Keratinocyte (primary cell): Measurements from ENCODE around the gene TCEANC2. TPM values are rescaled to one million over a fixed set of nuclear protein-coding genes. Genes with fewer than 3 reads are reported as not detected.

Source experiments
- DNase-seq: peaks from one replicate; pipeline ENCODE4 v3.0.0-alpha.2; 2011; ENCODE audit warnings: low read depth, missing footprints, low spot score
- FAIRE-seq: peaks from 2 replicates; lab custom pipeline; 2011; peaks lifted over from hg19 to GRCh38; lab: Jason Lieb, UNC
- H2AFZ ChIP-seq: 2 replicates; pipeline ENCODE4 v1.6.0; 2012; ENCODE audit warnings: low read length, control low read depth, inconsistent platforms; ENCODE audit not compliant: control insufficient read depth
- H3K27ac ChIP-seq: 2 replicates; pipeline ENCODE4 v1.5.1; 2011; ENCODE audit warnings: low read length; ENCODE audit not compliant: control insufficient read depth, insufficient read depth
- H3K27me3 ChIP-seq: 3 replicates; pipeline ENCODE4 v1.6.0; 2011; ENCODE audit warnings: low read length; ENCODE audit not compliant: control insufficient read depth, insufficient read depth; ENCODE audit errors: extremely low read depth
- H3K36me3 ChIP-seq, 2 experiments: 2 replicates in 1 of 2; 3 replicates in 1 of 2; pipeline ENCODE4 v1.5.1; 2011; ENCODE audit warnings: low read length in 2 of 2, mild to moderate bottlenecking in 1 of 2; ENCODE audit not compliant: control insufficient read depth in 2 of 2, insufficient read depth in 2 of 2; ENCODE audit errors: extremely low read depth in 1 of 2
- H3K4me1 ChIP-seq: 3 replicates; pipeline ENCODE4 v1.5.1; 2011; ENCODE audit warnings: low read length; ENCODE audit not compliant: control insufficient read depth, insufficient read depth; ENCODE audit errors: extremely low read depth
- H3K4me2 ChIP-seq: 3 replicates; pipeline ENCODE4 v1.6.0; 2011; ENCODE audit warnings: low read depth, low read length; ENCODE audit not compliant: control insufficient read depth, insufficient read depth; ENCODE audit errors: extremely low read depth
- H3K4me3 ChIP-seq, 3 experiments: fragments of 200-600 bp in 1 of 3; sonication (generic) in 1 of 3; 2 replicates in 2 of 3; 3 replicates in 1 of 3; pipeline ENCODE4 v1.5.1; 2011 to 2016; ENCODE audit warnings: low read length in 3 of 3, mild to moderate bottlenecking in 3 of 3, control low read depth in 2 of 3, inconsistent platforms in 1 of 3, low read depth in 1 of 3, mixed read lengths in 1 of 3, mixed run types in 1 of 3, moderate library complexity in 1 of 3; ENCODE audit not compliant: control insufficient read depth in 2 of 3, insufficient read depth in 2 of 3; ENCODE audit errors: extremely low read depth in 1 of 3
- H3K79me2 ChIP-seq: 2 replicates; pipeline ENCODE4 v1.6.0; 2012; ENCODE audit warnings: low read length; ENCODE audit not compliant: control insufficient read depth, insufficient read depth
- H3K9ac ChIP-seq: 3 replicates; pipeline ENCODE4 v1.6.0; 2011; ENCODE audit warnings: low read length; ENCODE audit not compliant: control insufficient read depth, insufficient read depth; ENCODE audit errors: extremely low read depth
- H3K9me1 ChIP-seq: 3 replicates; pipeline ENCODE4 v1.6.0; 2011; ENCODE audit warnings: low read length; ENCODE audit not compliant: control insufficient read depth, insufficient read depth; ENCODE audit errors: extremely low read depth
- H3K9me3 ChIP-seq: 2 replicates; pipeline ENCODE4 v1.5.1; 2012; ENCODE audit warnings: low read depth, low read length; ENCODE audit not compliant: control insufficient read depth
- H4K20me1 ChIP-seq: 3 replicates; pipeline ENCODE4 v1.6.0; 2011; ENCODE audit warnings: low read length; ENCODE audit not compliant: control insufficient read depth, insufficient read depth; ENCODE audit errors: extremely low read depth
- CTCF ChIP-seq, 3 experiments: IDR thresholded peaks in 1 of 3; conservative IDR thresholded peaks in 1 of 3; optimal IDR thresholded peaks in 1 of 3; 2 replicates in 2 of 3; 3 replicates in 1 of 3; pipeline versions ENCODE3 to v1.5.1; 2011; ENCODE audit warnings: low read length in 3 of 3, mild to moderate bottlenecking in 3 of 3, moderate library complexity in 2 of 3, control low read depth in 1 of 3, inconsistent platforms in 1 of 3; ENCODE audit not compliant: insufficient read depth in 2 of 3; ENCODE audit errors: extremely low read depth in 1 of 3
- EZH2 ChIP-seq: IDR thresholded peaks from one replicate; pipeline ENCODE4 v1.6.1; 2012; ENCODE audit warnings: inconsistent platforms, mild to moderate bottlenecking, low read length, moderate library complexity
- dilution Hi-C: fragments of 300-500 bp; cut with MboI; formaldehyde crosslinking; loops from one replicate; pipeline ENCODE4 v1.7.0; 2020; ENCODE audit warnings: low sequenced_read_pairs; ENCODE audit not compliant: extremely low pct_ligation_motif_present
- polyA plus RNA-seq, 5 experiments: library from polyadenylated mRNA; depleted of rRNA in 3 of 5; stranded (reverse) in 3 of 5; stranded (forward) in 1 of 5; unstranded in 1 of 5; fragments of >200 nt; gene quantifications; 1 replicate in 1 of 5; 2 replicates in 3 of 5; 3 replicates in 1 of 5; pipeline versions ENCODE4 v1.2.1 to v1.2.3, GENCODE V29; 2011 to 2012; ENCODE audit warnings: missing spikeins in 2 of 5, low read depth in 1 of 5, low replicate concordance in 1 of 5

TCEANC2 gene
- polyA plus RNA-seq, 1 donor (not counting 4 experiments of a cell fraction or from before 2014, with no cell fraction given) = 4.3 TPM

- dilution Hi-C loops = no loop called here
- Histone ChIP-seq H3K9me3 (no peaks in the 10 kb centered on the region), H3K9me1 (no peaks in the 10 kb centered on the region), H4K20me1 (no peaks in the 10 kb centered on the region), H3K36me3 (no peaks in the 10 kb centered on the region), H3K27ac (no peak overlapping the region), H3K4me1 (peaks cover 5% of the 10 kb centered on the region), H2AFZ (no peak overlapping the region), H3K27me3 (no peaks in the 10 kb centered on the region), H3K4me3 (no peak overlapping the region), H3K4me2 (no peak overlapping the region), H3K79me2 (no peaks in the 10 kb centered on the region), H3K9ac (no peak overlapping the region)
- FAIRE-seq (no peak), DNase-seq (no peak)
- TF ChIP-seq CTCF (optimal IDR thresholded peaks at IDR 0.05 in 1 of 3, IDR thresholded peaks at IDR 0.05 in 1 of 3, conservative IDR thresholded peaks at IDR 0.05 in 1 of 3; ENCODE audit: extremely low read depth in 1 of 3, insufficient read depth in 2 of 3, low read length in 3 of 3) = no peak
- no peak for TF ChIP-seq EZH2
Observed at GRCh38 chr1:54151013-54151412, 97.6 kb downstream of the TCEANC2 start.

GRCh38 chr1:54152696-54153095 is 99.3 kb downstream of the TCEANC2 start, which contains the start of gene CDCP2:
TSS of gene CDCP2 (minus strand) at chr1:54153000. CDS start at chr1:54152922, 78 bp downstream.
- peak within 1 kb of the TSS; percentile 71 for H2AFZ ChIP-seq
- no peak for FAIRE-seq
- H3K4me2 ChIP-seq = peak within 1 kb of the TSS; percentile 25
- H3K79me2 ChIP-seq = no peaks in the 10 kb centered on the region
- H3K9ac ChIP-seq = no peak within 1 kb of the TSS
- H3K9me1 ChIP-seq = no peaks in the 10 kb centered on the region
- H3K4me3 ChIP-seq = no peak within 1 kb of the TSS
- peaks cover 9% of the 10 kb centered on the region for H3K4me1 ChIP-seq
- H3K9me3 ChIP-seq = no peaks in the 10 kb centered on the region
- no peak for DNase-seq
- no peaks in the 10 kb centered on the region for H3K27me3 ChIP-seq
- H3K36me3 ChIP-seq = no peaks in the 10 kb centered on the region
- dilution Hi-C loops = no loop called here
- H4K20me1 ChIP-seq = no peaks in the 10 kb centered on the region
- no peak within 1 kb of the TSS for H3K27ac ChIP-seq
- TF ChIP-seq CTCF (optimal IDR thresholded peaks at IDR 0.05 in 1 of 3, IDR thresholded peaks at IDR 0.05 in 1 of 3, conservative IDR thresholded peaks at IDR 0.05 in 1 of 3; ENCODE audit: extremely low read depth in 1 of 3, insufficient read depth in 2 of 3, low read length in 3 of 3) = no peak
- TF ChIP-seq EZH2 = no peak
